ENCODE measurements around the gene C10orf105. TPM values are rescaled to one million over a fixed set of nuclear protein-coding genes. Genes with fewer than 3 reads are reported as not detected.

Gene C10orf105
- total RNA-seq, 1 experiment from 2014 or later = not detected

DNA sequence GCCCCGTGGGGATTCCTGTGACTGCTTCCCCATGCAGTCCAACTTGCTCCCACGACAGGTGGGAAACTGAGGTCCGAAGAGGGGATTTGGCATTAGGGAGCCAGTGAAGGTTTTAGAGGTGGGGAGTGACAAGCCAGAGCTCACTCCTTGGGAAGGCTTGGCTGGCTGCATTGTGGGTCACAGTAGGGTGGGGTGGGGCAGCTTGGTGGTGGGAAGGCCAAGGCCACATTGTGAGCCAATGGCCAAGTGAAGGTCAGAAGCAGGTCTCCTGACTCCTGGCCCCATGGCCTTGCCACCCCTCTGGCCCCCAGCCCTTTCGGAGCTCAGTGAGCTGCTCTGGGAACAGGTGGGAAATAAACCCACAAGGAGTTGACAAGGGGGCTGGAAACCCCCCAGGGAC is 2.5 kb downstream of the C10orf105 start:
- ChIA-PET POLR2A (ENCODE audit: unreplicated experiment) (no interaction called here), CTCF (interaction anchor here (0.7 kb wide), 1 partner anchor 220 kb away, joined by 5 read pairs; no protein-coding TSS in a partner anchor)
- DNase-seq (no peak), ATAC-seq (no peak)
- no peak for TF ChIP-seq EZH2 (IDR thresholded peaks at IDR 0.05; ENCODE audit: low read length, unreplicated experiment)
- TF ChIP-seq, protein P1, sequence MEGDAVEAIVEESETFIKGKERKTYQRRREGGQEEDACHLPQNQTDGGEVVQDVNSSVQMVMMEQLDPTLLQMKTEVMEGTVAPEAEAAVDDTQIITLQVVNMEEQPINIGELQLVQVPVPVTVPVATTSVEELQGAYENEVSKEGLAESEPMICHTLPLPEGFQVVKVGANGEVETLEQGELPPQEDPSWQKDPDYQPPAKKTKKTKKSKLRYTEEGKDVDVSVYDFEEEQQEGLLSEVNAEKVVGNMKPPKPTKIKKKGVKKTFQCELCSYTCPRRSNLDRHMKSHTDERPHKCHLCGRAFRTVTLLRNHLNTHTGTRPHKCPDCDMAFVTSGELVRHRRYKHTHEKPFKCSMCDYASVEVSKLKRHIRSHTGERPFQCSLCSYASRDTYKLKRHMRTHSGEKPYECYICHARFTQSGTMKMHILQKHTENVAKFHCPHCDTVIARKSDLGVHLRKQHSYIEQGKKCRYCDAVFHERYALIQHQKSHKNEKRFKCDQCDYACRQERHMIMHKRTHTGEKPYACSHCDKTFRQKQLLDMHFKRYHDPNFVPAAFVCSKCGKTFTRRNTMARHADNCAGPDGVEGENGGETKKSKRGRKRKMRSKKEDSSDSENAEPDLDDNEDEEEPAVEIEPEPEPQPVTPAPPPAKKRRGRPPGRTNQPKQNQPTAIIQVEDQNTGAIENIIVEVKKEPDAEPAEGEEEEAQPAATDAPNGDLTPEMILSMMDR (conservative IDR thresholded peaks at IDR 0.05; ENCODE audit: low read depth, low read length) = no peak
- TF ChIP-seq EZH2phosphoT487 (IDR thresholded peaks at IDR 0.05; ENCODE audit: borderline replicate concordance, low read length) = no peak
- Histone ChIP-seq H2AFZ (ENCODE audit: low read length) (no peak overlapping the region), H3K9me3 (ENCODE audit: low read length) (no peaks in the 10 kb centered on the region), H3K79me2 (ENCODE audit: low read length) (no peaks in the 10 kb centered on the region), H3K4me1 (ENCODE audit: insufficient read depth, low read length) (no peaks in the 10 kb centered on the region), H3K4me3 (ENCODE audit: low read length) (no peak overlapping the region), H3K27me3 (ENCODE audit: low read length) (no peaks in the 10 kb centered on the region), H3F3A (ENCODE audit: low read length, unreplicated experiment) (no peaks in the 10 kb centered on the region), H3K36me3 (ENCODE audit: low read depth, low read length) (no peaks in the 10 kb centered on the region), H3K9me2 (replicated peaks; ENCODE audit: low read length) (no peaks in the 10 kb centered on the region), H3K4me2 (ENCODE audit: low read length) (no peak overlapping the region), H4K20me1 (ENCODE audit: low read length) (no peaks in the 10 kb centered on the region), H3K27ac (ENCODE audit: low read length) (no peak overlapping the region), H3K9ac (ENCODE audit: low read length) (no peak overlapping the region)
- BruUV-seq (replicated peaks) = no TSS peak
- intact Hi-C loops (cut with micrococcal nuclease) = no loop called here

DNA sequence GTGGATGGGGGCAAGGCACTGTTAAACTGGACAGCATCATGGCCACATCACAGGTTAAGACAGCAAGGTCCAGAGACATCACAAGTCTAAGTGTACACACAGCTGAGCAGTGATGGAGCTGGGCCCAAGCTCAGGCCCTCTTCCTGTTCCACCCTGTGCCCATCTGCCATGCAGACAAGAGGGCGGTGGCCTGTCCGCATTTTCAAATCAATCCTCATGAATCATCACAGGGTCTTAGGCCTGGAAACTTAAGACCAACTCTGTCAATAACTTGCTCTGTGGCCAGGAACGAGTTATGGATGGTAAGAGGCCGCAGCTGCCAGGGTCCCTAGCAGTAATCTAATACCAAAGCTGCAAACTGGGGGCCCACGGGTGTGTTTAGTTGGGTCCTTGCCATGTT is 3.2 kb downstream of the C10orf105 start:
- H4K20me1 ChIP-seq (ENCODE audit: low read length) = no peaks in the 10 kb centered on the region
- intact Hi-C loops (cut with micrococcal nuclease) = no loop called here
- TF ChIP-seq EZH2 (IDR thresholded peaks at IDR 0.05; ENCODE audit: low read length, unreplicated experiment) (no peak), EZH2phosphoT487 (IDR thresholded peaks at IDR 0.05; ENCODE audit: borderline replicate concordance, low read length) (no peak)
- TF ChIP-seq, protein P1 (conservative IDR thresholded peaks at IDR 0.05; ENCODE audit: low read depth, low read length) = no peak
- no peaks in the 10 kb centered on the region for H3K9me2 ChIP-seq (replicated peaks; ENCODE audit: low read length)
- no peak overlapping the region for H3K4me2 ChIP-seq (ENCODE audit: low read length)
- no peaks in the 10 kb centered on the region for H3K4me1 ChIP-seq (ENCODE audit: insufficient read depth, low read length)
- CTCF ChIA-PET = no interaction called here
- no peak overlapping the region for H3K4me3 ChIP-seq (ENCODE audit: low read length)
- H3K79me2 ChIP-seq (ENCODE audit: low read length) = no peaks in the 10 kb centered on the region
- H3K36me3 ChIP-seq (ENCODE audit: low read depth, low read length) = no peaks in the 10 kb centered on the region
- BruUV-seq (replicated peaks) = no TSS peak
- H3K27me3 ChIP-seq (ENCODE audit: low read length) = no peaks in the 10 kb centered on the region
- ATAC-seq (no peak), DNase-seq (no peak)
- H3K9me3 ChIP-seq (ENCODE audit: low read length) = no peaks in the 10 kb centered on the region
- no peaks in the 10 kb centered on the region for H3F3A ChIP-seq (ENCODE audit: low read length, unreplicated experiment)
- POLR2A ChIA-PET (ENCODE audit: unreplicated experiment) = no interaction called here
- H2AFZ ChIP-seq (ENCODE audit: low read length) = no peak overlapping the region
- no peak overlapping the region for H3K9ac ChIP-seq (ENCODE audit: low read length)
- no peak overlapping the region for H3K27ac ChIP-seq (ENCODE audit: low read length)

DNA sequence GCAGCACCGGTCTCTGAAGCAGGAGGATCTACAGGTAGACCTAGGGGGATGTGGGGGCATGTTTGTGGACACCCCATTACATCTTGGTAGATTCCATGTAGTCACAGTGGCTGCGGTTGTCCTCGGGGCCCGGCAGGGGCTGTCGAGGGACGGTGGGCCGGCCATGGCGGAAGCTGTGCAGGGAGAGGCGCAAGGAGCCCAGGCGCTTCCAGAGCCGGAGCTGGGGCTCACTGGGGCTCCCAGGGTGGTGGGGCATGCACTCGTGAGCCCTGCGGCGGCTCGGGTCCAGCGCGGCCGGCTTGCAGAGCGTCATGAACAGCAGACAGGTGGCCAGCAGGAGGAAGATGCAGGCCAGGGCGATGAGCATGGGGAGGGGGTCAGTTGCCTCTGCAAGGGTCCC is 3.7 kb downstream of the C10orf105 start:
- no peaks in the 10 kb centered on the region for H3K4me1 ChIP-seq (ENCODE audit: insufficient read depth, low read length)
- no peak overlapping the region for H3K9ac ChIP-seq (ENCODE audit: low read length)
- no peak overlapping the region for H3K4me2 ChIP-seq (ENCODE audit: low read length)
- DNase-seq = no peak
- no peaks in the 10 kb centered on the region for H3K79me2 ChIP-seq (ENCODE audit: low read length)
- intact Hi-C loops (cut with micrococcal nuclease) = no loop called here
- H3K36me3 ChIP-seq (ENCODE audit: low read depth, low read length) = no peaks in the 10 kb centered on the region
- H3K9me3 ChIP-seq (ENCODE audit: low read length) = no peaks in the 10 kb centered on the region
- H3F3A ChIP-seq (ENCODE audit: low read length, unreplicated experiment) = no peaks in the 10 kb centered on the region
- H3K27me3 ChIP-seq (ENCODE audit: low read length) = no peaks in the 10 kb centered on the region
- H3K27ac ChIP-seq (ENCODE audit: low read length) = no peak overlapping the region
- TF ChIP-seq EZH2phosphoT487 (IDR thresholded peaks at IDR 0.05; ENCODE audit: borderline replicate concordance, low read length) (no peak), EZH2 (IDR thresholded peaks at IDR 0.05; ENCODE audit: low read length, unreplicated experiment) (no peak)
- TF ChIP-seq, protein P1 (conservative IDR thresholded peaks at IDR 0.05; ENCODE audit: low read depth, low read length) = no peak
- no peaks in the 10 kb centered on the region for H4K20me1 ChIP-seq (ENCODE audit: low read length)
- BruUV-seq (replicated peaks) = no TSS peak
- no peak for ATAC-seq
- ChIA-PET CTCF (no interaction called here), POLR2A (ENCODE audit: unreplicated experiment) (no interaction called here)
- no peak overlapping the region for H2AFZ ChIP-seq (ENCODE audit: low read length)
- H3K4me3 ChIP-seq (ENCODE audit: low read length) = no peak overlapping the region
- no peaks in the 10 kb centered on the region for H3K9me2 ChIP-seq (replicated peaks; ENCODE audit: low read length)

All from PC-3 (cell line).